Stimulated activated CD8-positive, alpha-beta memory T cell treated with anti-CD3 and anti-CD28 coated beads, Interleukin-4, amount 100 ng/mL, for 24 hours (primary cell): ENCODE results near the gene GOSR2.
A peak's percentile ranks its signal among the peaks of the same experiment; 100 is the strongest.

Experiments
- DNase-seq: peaks from one replicate; pipeline ENCODE4 v3.0.0-alpha.2; 2020; ENCODE audit warnings: low read depth

The GOSR2 gene

GRCh38 chr17:46922804-46923635, at the start of gene GOSR2:
Gene GOSR2 (plus strand): TSS chr17:46923160. CDS start chr17:46923193, 33 bp downstream.
- DNase-seq, result peak; percentile 84

DNA sequence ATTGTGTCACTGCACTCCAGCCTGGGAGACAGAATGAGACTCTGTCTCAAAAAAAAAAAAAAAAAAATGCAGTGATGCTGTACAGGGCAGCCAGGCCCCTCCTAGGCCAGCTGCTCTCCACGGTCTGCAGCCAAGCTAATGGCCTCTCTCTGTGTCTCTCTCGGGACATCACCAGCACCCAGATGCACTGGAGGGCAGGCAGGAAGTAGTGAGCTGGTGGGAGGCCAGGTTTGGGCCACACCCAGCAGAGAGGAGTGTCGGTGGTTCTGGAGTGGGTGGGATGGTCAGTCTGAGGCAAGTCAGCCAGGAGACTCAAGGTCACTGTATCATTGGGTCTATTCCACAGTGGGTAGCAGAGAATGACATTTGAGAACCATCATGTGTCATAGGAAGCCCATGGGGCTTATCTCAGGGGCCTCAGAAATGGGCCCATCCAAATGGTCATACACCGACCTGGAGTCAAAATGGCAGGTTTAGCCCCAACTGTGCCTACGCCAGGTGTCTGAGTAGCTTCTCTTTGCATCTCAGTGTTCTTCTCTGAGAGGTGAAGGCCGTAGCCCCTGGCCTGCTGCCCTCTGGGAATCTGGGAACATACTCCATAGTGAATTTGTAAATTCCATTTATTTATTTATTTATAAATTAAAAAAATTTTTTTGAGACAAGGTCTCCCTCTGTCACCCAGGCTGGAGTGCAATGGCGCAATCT, 48.9 kb upstream of the GOSR2 start:
- DNase-seq, result no peak

GRCh38 chr17:46874906-46875305, 48.1 kb upstream of the GOSR2 start:
- DNase-seq, result no peak

DNA sequence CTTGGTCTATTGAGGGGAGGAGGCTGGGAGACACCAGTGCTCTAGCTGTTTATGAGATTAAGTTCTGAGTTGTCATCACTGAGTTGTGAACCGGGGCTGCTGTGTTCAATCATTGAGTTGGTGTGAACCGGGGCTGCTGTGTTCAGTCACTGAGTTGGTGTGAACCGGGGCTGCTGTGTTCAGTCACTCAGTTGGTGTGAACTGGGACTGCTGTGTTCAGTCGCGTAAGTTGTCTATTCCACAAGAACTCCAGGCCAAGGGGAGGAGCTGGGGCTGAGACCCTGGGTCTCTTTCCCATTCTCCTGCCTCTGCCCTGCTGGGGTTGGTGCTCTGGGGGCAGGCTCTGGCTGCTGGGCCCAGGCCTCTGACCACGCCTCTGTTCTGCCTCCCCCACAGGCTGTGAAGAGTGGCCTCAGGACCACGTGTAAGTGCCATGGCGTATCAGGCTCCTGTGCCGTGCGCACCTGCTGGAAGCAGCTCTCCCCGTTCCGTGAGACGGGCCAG, 47.1 kb upstream of the GOSR2 start:
- no peak for DNase-seq

- no peak for DNase-seq
Measured at GRCh38 chr17:46876353-46876887, 46.5 kb upstream of the GOSR2 start.

DNA sequence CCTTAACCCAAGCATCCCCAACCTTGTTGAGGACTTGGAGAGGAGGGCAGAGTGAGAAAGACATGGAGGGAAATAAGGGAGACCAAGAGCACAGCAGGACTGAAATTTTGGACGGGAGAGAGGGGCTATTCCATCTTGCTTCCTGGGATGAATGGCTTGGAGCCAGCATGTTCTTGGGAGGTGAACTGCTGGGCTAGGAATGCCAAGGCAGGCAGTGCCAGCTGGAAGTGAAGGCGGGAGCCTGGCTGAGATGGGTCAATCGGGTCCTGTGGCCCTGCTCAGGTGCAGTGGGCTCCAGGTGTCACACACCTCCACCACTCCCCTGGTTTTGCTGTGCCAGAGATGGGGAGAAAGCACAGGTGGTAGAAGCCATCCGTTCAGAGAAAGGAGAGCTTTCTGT, 46.0 kb upstream of the GOSR2 start:
- DNase-seq, result no peak

GRCh38 chr17:46877466-46877865, 45.5 kb upstream of the GOSR2 start:
- DNase-seq, result no peak

- DNase-seq, result no peak
Measured at GRCh38 chr17:46878055-46878454, 44.9 kb upstream of the GOSR2 start.

- no peak for DNase-seq
Measured at GRCh38 chr17:46879101-46879500, 43.9 kb upstream of the GOSR2 start.

GRCh38 chr17:46881015-46881414, 41.9 kb upstream of the GOSR2 start:
- no peak for DNase-seq

DNA sequence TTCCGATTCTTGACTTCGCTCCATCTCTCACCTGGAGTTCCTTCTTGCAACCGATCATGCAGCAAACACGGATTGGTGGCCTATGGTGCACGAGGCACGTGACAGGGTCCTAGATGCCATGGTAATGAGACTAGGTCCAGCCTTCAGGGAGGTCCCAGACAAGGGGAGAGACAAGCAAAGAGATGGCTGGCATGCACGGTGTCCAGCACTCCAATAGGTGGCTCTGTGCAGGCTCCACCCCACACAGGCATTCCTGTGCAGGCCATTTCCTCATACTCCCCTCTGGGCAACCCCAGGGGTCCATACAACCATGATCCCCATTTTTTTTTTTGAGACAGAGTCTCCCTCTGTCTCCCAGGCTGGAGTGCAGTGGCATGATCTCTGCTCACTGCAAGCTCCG, 40.3 kb upstream of the GOSR2 start:
- no peak for DNase-seq

DNA sequence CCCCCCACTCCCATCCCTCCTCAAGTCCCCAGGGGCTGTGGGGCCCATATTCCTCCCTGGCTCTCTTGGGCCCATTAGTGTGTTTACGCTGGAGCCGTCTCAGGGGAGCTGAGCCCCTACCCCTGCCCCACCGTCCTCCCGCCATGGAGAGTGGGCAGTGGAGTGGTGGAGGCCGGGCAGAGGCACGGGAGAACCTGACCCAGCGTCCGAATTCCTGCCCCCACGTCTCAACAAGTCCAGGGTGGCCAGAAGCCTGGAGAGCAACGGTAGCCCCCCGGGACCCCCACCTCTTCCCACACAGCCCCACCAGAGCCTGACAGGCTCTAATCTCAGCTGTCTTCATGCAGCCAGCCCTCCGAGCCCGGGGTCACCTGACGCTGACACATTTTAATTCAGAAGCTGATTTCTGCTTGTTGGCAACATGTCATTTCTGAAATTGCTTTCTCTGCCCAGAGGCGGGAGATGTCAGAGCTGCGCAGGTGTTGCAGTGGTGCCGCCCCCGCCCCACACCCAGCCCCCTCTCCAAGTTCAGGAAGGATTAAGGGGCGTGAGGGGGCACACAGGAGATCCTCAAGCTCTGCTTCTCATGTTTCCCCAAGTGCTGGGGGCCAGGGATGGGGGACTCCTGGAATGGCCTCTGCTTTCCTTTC, 39.0 kb upstream of the GOSR2 start:
- no peak for DNase-seq

- no peak for DNase-seq
Measured at GRCh38 chr17:46884552-46884951, 38.4 kb upstream of the GOSR2 start.

DNA sequence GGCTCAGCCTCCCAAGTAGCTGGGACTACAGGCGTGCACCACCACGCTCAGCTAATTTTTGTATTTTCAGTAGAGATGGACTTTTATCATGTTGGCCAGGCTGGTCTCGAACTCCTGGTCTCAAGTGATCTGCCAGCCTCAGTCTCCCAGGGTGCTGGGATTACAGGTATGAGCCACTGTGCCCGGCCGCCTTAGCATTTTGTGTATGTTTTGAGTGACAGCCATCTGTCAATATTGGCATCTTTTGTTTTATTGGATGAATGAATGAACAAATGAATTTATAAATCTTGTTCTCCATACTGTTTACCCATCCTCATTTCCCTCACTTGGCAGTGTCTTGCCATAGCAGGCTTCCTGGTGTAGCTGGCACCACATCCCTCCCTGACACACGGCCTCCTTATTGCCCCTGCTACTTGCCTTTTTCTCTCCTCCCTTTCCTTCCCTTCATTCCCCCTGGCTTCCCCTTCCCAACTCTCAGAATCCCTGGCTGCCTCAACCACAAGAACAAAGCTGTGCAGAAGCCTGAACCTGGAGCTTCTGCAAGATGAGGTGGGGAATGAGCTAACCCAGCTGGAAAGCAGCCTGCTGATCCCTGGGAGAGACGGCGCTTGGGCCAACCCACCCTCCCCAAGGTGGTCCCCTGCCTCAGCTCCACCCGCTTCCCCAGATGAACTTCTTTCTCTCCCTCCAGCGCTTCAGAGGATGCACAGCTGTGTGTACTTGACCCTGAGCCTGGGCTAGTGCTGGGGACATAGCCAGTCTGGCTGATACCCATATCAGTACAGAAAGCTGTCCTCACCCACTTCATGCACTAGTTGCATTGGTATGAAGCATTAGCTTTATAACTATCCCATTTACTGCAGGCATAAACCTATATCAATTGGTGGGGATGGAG, 37.3 kb upstream of the GOSR2 start:
- DNase-seq, result no peak

- DNase-seq, result no peak
Measured at GRCh38 chr17:46886310-46886663, 36.7 kb upstream of the GOSR2 start.

GRCh38 chr17:46887717-46888116, 35.2 kb upstream of the GOSR2 start:
- DNase-seq, result no peak

DNA sequence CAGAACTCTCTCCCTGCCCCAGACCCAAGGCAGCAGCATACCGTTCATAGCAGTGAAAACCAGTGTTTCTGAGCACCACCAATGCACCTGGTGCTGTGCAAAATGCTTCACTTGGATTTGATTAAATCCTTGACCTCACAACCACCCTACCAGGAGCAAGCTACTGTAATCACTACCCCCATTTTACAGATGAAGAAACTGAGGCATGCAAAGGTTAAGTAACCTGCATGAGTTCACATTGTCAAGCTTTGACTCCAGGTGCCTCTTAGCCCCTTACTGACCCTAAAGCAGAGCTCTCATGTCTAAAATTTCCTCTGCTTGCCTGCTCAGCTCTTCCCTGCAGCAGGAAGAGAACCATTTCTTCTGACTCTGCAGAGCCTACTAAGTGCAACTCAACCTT, 34.2 kb upstream of the GOSR2 start:
- no peak for DNase-seq

DNA sequence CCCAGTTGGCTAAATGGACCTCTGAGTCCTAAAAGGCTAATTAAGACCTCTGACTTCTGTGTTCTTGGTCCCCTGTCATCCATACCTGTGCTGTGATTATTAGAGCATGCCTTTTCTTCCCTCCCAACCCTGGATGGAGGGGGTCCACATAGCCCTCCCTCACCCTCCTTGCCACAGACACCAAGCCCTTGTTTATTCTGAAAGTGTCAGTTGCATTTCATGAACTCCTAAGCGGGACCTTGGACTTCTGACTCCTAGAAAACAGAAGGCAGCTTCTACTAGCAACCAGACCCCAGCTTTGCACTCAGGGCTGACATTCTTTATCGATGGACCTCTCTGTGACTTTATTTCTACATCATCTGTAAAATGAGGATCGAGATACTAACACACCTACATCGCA, 33.4 kb upstream of the GOSR2 start:
- no peak for DNase-seq

GRCh38 chr17:46889992-46890564, 32.9 kb upstream of the GOSR2 start:
- DNase-seq, result no peak

DNA sequence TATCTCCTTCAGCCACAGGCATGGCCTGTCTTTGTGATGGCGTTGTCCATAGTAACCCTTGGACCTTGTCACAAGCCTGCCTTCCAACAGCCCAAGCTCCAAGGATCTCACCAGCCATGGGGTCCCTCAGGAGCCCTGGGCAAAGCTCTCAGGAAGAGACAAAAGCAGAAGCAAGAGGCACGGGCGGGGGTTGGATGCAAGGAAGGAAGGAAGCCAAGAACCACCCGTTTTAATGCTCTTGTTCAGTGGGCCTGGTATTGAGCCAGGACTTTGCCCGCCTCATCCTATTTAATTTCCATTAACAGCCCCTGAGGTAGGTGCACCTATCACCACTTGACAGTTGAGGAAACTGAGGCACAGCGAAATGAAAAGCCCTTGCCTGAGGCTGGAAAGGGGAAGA, 32.3 kb upstream of the GOSR2 start:
- DNase-seq, result no peak

- DNase-seq, result no peak
Measured at GRCh38 chr17:46892192-46892703, 30.7 kb upstream of the GOSR2 start.
